GM12875 (cell line): Measurements from ENCODE around the gene BMP7.

Experiments
- H3K4me3 ChIP-seq: one replicate; pipeline ENCODE4 v1.5.1; 2011; ENCODE audit warnings: low read depth, low read length, control low read depth
- CTCF ChIP-seq: IDR thresholded peaks from 2 replicates; pipeline ENCODE4 v1.5.1; 2011; ENCODE audit warnings: low read depth, mild to moderate bottlenecking, control low read depth, inconsistent platforms, low read length, moderate library complexity, borderline replicate concordance; ENCODE audit not compliant: insufficient read depth

The BMP7 gene

DNA sequence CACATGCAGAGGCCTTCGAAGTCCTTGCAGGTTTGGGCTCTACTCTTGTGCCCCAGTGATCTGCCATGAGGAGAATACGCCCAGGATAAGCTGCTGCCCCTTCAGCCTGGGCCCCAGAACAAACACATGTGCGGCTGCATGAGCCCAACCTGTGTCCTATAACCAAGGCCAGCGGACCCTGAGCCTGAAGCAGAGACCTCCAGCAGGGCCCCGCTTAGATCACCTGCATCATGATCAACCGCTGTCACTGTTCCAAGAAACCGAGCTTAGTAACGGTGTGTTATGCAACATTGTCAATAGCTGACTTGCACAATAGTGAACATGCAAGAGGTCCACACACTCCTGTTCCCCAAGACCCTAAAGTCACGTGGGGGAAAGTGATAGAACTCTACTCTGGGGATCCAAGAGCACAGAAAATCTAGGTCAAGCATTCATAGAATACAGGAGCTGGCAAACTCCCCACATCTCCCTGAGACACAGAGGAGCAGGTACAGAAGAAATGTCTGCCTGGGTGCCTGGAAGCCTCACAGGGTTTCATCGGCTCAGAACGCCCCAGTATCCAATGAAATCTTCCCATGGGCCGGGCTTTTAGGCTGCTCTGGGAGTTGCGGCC, 136.2 kb downstream of the BMP7 start:
- TF ChIP-seq CTCF = no peak
- H3K4me3 ChIP-seq = no peak overlapping the region

GRCh38 chr20:57129303-57129702, 137.1 kb downstream of the BMP7 start:
- H3K4me3 ChIP-seq = no peak overlapping the region

GRCh38 chr20:57128044-57128757, 138.2 kb downstream of the BMP7 start:
- TF ChIP-seq CTCF = no peak
- no peak overlapping the region for H3K4me3 ChIP-seq

More at GRCh38 chr20:57129303-57129702, 137.1 kb downstream of the BMP7 start:
- no peak for TF ChIP-seq CTCF

GRCh38 chr20:57126481-57127092, 139.9 kb downstream of the BMP7 start:
- no peak for TF ChIP-seq CTCF
- H3K4me3 ChIP-seq = no peak overlapping the region

DNA sequence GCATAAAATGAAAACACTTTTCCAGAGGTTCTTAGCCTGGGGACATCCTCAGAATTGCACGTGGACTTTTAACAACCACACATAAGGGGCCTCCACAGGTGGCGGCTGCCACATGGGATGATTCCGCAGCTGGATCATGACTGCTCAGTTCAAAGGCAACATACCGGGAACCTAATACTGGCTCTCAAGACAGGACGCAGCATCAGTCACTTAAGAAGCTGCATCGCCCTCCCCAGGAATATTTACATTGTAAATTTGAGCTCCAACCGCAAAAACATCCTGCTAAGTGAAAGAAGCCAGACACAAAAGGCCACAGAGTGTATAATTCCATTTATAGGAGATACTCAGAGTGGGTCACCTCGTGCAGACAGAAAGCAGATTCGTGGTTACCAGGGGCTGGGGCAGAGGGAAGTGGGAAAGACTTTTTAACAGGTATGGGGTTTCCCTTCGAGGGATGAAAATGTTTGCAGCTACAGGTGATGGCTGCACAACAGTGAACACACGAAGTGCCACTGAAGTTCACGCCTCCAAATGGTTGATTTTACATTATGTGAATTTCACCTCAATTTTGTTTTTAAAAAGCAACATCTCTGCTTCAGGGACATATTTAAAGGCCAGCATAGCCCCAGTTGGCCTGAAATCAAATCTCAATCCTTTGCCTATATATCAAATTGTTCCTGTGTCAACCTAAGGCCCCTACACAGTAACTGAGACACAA, 141.5 kb downstream of the BMP7 start:
- no peak overlapping the region for H3K4me3 ChIP-seq
- TF ChIP-seq CTCF = no peak

DNA sequence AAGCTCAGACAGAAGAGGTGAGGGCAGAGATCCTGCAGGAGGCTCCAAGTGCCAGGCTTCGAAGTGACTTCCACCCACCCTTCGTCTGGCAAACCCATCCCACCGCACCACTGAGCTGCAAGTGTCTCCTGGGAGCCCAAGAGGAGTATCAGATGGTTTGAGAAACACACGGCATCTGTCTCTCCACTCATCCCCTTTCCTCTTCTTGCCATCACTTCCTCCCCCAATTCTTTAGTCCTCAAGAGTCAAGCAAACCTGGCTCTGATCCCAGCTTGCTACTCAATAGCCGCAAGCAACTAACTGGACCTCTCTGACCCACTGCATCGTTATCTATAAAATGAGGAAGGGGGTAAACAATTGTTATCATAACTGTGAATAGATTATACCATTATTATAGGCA, 142.1 kb downstream of the BMP7 start:
- no peak overlapping the region for H3K4me3 ChIP-seq
- TF ChIP-seq CTCF = no peak

DNA sequence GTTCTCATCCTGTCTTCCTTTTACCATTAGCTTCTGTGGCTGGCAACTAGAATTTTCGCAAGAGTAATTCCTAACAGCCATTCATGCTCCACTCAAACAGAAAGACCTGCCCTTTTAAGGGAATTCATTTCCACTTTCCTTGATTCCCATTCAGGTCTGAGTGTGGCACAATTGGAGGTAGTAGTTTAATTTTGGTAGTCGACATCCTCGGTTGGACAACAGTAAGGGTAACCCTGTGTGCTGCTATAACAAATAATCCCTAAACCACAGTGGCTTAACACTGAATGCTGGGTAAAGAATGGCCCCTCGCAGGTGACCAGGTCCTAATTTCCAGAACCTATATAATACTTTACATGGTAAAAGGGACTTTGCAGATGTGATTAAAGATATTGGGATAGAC, 142.9 kb downstream of the BMP7 start:
- TF ChIP-seq CTCF = no peak
- no peak overlapping the region for H3K4me3 ChIP-seq
